HEK293 (cell line): ENCODE measurements around the gene CPNE9.

ENCODE experiments used
- CTCF ChIA-PET: fragments of 350-600 bp; formaldehyde crosslinking; extraction: SDS; loops from one replicate; lab custom pipeline; 2021; ENCODE audit warnings: antibody characterized with exemption; lab: Yijun Ruan, JAX
- POLR2A ChIA-PET: fragments of 300-600 bp; formaldehyde crosslinking; extraction: SDS; loops from one replicate; lab custom pipeline; 2020; ENCODE audit warnings: antibody characterized with exemption, inconsistent platforms; lab: Yijun Ruan, JAX
- H3K27ac ChIP-seq: fragments of 200-500 bp; sonication (Bioruptor generic); 2 replicates; pipeline ENCODE4 v1.5.1; 2014; ENCODE audit warnings: low read depth, low read length, control low read depth, inconsistent platforms; ENCODE audit errors: extremely low read depth
- H3K36me3 ChIP-seq, 2 experiments: fragments of 200-500 bp in 1 of 2; sonication (Bioruptor generic) in 1 of 2; 1 replicate in 1 of 2; 2 replicates in 1 of 2; pipeline ENCODE4 v1.5.1; 2014 to 2017; ENCODE audit warnings: inconsistent platforms in 2 of 2, low read length in 2 of 2; ENCODE audit not compliant: control insufficient read depth in 2 of 2, insufficient read depth in 1 of 2
- H3K4me1 ChIP-seq: fragments of 200-500 bp; sonication (Bioruptor generic); 2 replicates; pipeline ENCODE4 v1.5.1; 2014; ENCODE audit warnings: mild to moderate bottlenecking, low read length, inconsistent platforms; ENCODE audit not compliant: control insufficient read depth, insufficient read depth
- H3K4me3 ChIP-seq: 2 replicates; pipeline ENCODE4 v1.5.1; 2011; ENCODE audit warnings: low read depth, mild to moderate bottlenecking, control low read depth, low read length, moderate library complexity
- H3K9me3 ChIP-seq: fragments of 200-500 bp; sonication (Bioruptor generic); 2 replicates; pipeline ENCODE4 v1.5.1; 2014; ENCODE audit warnings: low read depth, low read length, inconsistent platforms; ENCODE audit not compliant: control insufficient read depth, insufficient read depth
- HOXA7 ChIP-seq: sonication (generic); formaldehyde crosslinking; IDR thresholded peaks from 2 replicates; pipeline ENCODE4 v1.8.1; 2022; ENCODE audit warnings: missing genetic modification reagents, borderline replicate concordance
- OVOL3 ChIP-seq: fragments of 450-650 bp; formaldehyde crosslinking; IDR thresholded peaks from 2 replicates; pipeline ENCODE4 v1.5.1; 2016; ENCODE audit warnings: missing biosample characterization, missing genetic modification characterization
- PRDM6 ChIP-seq: fragments of 450-650 bp; formaldehyde crosslinking; IDR thresholded peaks from 2 replicates; pipeline ENCODE4 v1.5.1; 2017; ENCODE audit warnings: missing biosample characterization, missing genetic modification characterization
- SCRT1 ChIP-seq: fragments of 450-650 bp; formaldehyde crosslinking; IDR thresholded peaks from 2 replicates; pipeline ENCODE4 v1.5.1; 2016; ENCODE audit warnings: missing biosample characterization, missing genetic modification characterization, borderline replicate concordance
- SCRT2 ChIP-seq: fragments of 450-650 bp; formaldehyde crosslinking; IDR thresholded peaks from 2 replicates; pipeline ENCODE4 v1.5.1; 2016; ENCODE audit warnings: missing biosample characterization, missing genetic modification characterization
- WT1 ChIP-seq: fragments of 450-650 bp; formaldehyde crosslinking; IDR thresholded peaks from 2 replicates; pipeline ENCODE4 v1.5.1; 2016; ENCODE audit warnings: missing biosample characterization, missing genetic modification characterization
- ZBTB17 ChIP-seq: fragments of 450-650 bp; formaldehyde crosslinking; IDR thresholded peaks from 2 replicates; pipeline ENCODE4 v1.5.1; 2016; ENCODE audit warnings: missing biosample characterization, missing genetic modification characterization
- ZFHX2 ChIP-seq: fragments of 450-650 bp; formaldehyde crosslinking; conservative IDR thresholded peaks from 2 replicates; pipeline ENCODE4 v1.5.1; 2016; ENCODE audit warnings: missing biosample characterization, missing genetic modification characterization
- ZNF214 ChIP-seq: fragments of 450-650 bp; formaldehyde crosslinking; IDR thresholded peaks from 2 replicates; pipeline ENCODE4 v1.5.1; 2017; ENCODE audit warnings: missing biosample characterization, mild to moderate bottlenecking, missing genetic modification characterization, borderline replicate concordance
- ZNF266 ChIP-seq: fragments of 450-650 bp; formaldehyde crosslinking; IDR thresholded peaks from 2 replicates; pipeline ENCODE4 v1.5.1; 2016; ENCODE audit warnings: missing biosample characterization, missing genetic modification characterization, low read depth
- ZNF280D ChIP-seq: fragments of 450-650 bp; formaldehyde crosslinking; IDR thresholded peaks from 2 replicates; pipeline ENCODE4 v1.5.1; 2016; ENCODE audit warnings: missing biosample characterization, missing genetic modification characterization
- ZNF292 ChIP-seq: fragments of 450-650 bp; formaldehyde crosslinking; IDR thresholded peaks from 2 replicates; pipeline ENCODE4 v1.5.1; 2016; ENCODE audit warnings: low read depth, missing biosample characterization, missing genetic modification characterization, borderline replicate concordance
- ZNF324 ChIP-seq: fragments of 450-650 bp; formaldehyde crosslinking; IDR thresholded peaks from 2 replicates; pipeline ENCODE4 v1.5.1; 2016; ENCODE audit warnings: missing biosample characterization, missing genetic modification characterization
- ZNF341 ChIP-seq: fragments of 450-650 bp; formaldehyde crosslinking; IDR thresholded peaks from 2 replicates; pipeline ENCODE4; 2016; ENCODE audit warnings: low read depth, missing biosample characterization, missing genetic modification characterization
- ZNF354C ChIP-seq: fragments of 450-650 bp; formaldehyde crosslinking; IDR thresholded peaks from 2 replicates; pipeline ENCODE4 v1.5.1; 2016; ENCODE audit warnings: missing biosample characterization, missing genetic modification characterization, low read depth, borderline replicate concordance
- ZNF366 ChIP-seq: fragments of 450-650 bp; formaldehyde crosslinking; conservative IDR thresholded peaks from 2 replicates; pipeline ENCODE4 v1.5.1; 2016; ENCODE audit warnings: missing biosample characterization, missing genetic modification characterization
- ZNF398 ChIP-seq: fragments of 450-650 bp; formaldehyde crosslinking; IDR thresholded peaks from 2 replicates; pipeline ENCODE4 v1.5.1; 2017; ENCODE audit warnings: missing biosample characterization, missing genetic modification characterization
- ZNF416 ChIP-seq: fragments of 450-650 bp; formaldehyde crosslinking; IDR thresholded peaks from 2 replicates; pipeline ENCODE4 v1.5.1; 2016; ENCODE audit warnings: missing biosample characterization, missing genetic modification characterization
- ZNF433 ChIP-seq: fragments of 450-650 bp; formaldehyde crosslinking; IDR thresholded peaks from 2 replicates; pipeline ENCODE4 v1.5.1; 2016; ENCODE audit warnings: missing biosample characterization, missing genetic modification characterization, low read depth
- ZNF510 ChIP-seq: fragments of 450-650 bp; formaldehyde crosslinking; IDR thresholded peaks from 2 replicates; pipeline ENCODE4 v1.5.1; 2018; ENCODE audit warnings: mild to moderate bottlenecking, missing genetic modification characterization, missing biosample characterization; ENCODE audit not compliant: insufficient replicate concordance
- ZNF548 ChIP-seq: fragments of 450-650 bp; formaldehyde crosslinking; IDR thresholded peaks from 2 replicates; pipeline ENCODE4 v1.5.1; 2016; ENCODE audit warnings: missing biosample characterization, missing genetic modification characterization
- ZSCAN16 ChIP-seq: fragments of 450-650 bp; formaldehyde crosslinking; IDR thresholded peaks from 2 replicates; pipeline ENCODE4 v1.5.1; 2016; ENCODE audit warnings: missing biosample characterization, missing genetic modification characterization

Gene CPNE9

GRCh38 chr3:9716801-9717555 is 13.3 kb downstream of the CPNE9 start:
- TF ChIP-seq ZBTB17 (tag by site-specific recombination): peak; percentile 87
- peak; percentile 96 for TF ChIP-seq SCRT2 (tag by site-specific recombination)
- peak; percentile 93 for TF ChIP-seq SCRT1 (tag by site-specific recombination)
- no peak for TF ChIP-seq ZNF548 (tag by site-specific recombination)
- no peaks in the 10 kb centered on the region for H3K9me3 ChIP-seq
- CTCF ChIA-PET: interaction anchor here (1.2 to 1.6 kb wide), 2 partner anchors 11 to 127 kb away, joined by 3 to 5 read pairs; partner anchors contain the start of gene RPUSD3
- no peak overlapping the region for H3K4me3 ChIP-seq
- H3K27ac ChIP-seq: no peak overlapping the region
- no peaks in the 10 kb centered on the region for H3K36me3 ChIP-seq
- no peaks in the 10 kb centered on the region for H3K4me1 ChIP-seq
- POLR2A ChIA-PET: no interaction called here

GRCh38 chr3:9717563-9717962 is 13.9 kb downstream of the CPNE9 start:
- H3K36me3 ChIP-seq: no peaks in the 10 kb centered on the region
- ChIA-PET CTCF (interaction anchor here (0.8 to 1.6 kb wide), 4 partner anchors 10 to 214 kb away, joined by 3 to 5 read pairs (median 3); partner anchors contain the start of gene RPUSD3), POLR2A (no interaction called here)
- H3K9me3 ChIP-seq: no peaks in the 10 kb centered on the region
- no peak for TF ChIP-seq ZNF280D
- no peak for TF ChIP-seq ZNF214
- no peak for TF ChIP-seq ZNF510 (tag by site-specific recombination)
- TF ChIP-seq ZNF324 (tag by site-specific recombination): no peak
- TF ChIP-seq ZNF354C (tag by site-specific recombination): no peak
- no peak for TF ChIP-seq ZNF292 (tag by site-specific recombination)
- no peak for TF ChIP-seq ZSCAN16 (tag by site-specific recombination)
- TF ChIP-seq ZNF398 (tag by site-specific recombination): no peak
- no peak for TF ChIP-seq ZNF416 (tag by site-specific recombination)
- no peak for TF ChIP-seq ZNF341 (tag by site-specific recombination)
- TF ChIP-seq HOXA7: no peak
- no peak for TF ChIP-seq OVOL3 (tag by site-specific recombination)
- no peak for TF ChIP-seq ZNF266 (tag by site-specific recombination)
- TF ChIP-seq PRDM6 (tag by site-specific recombination): no peak
- peak; percentile 25; the same call in 1 of the 2 replicates for TF ChIP-seq ZFHX2 (tag by site-specific recombination)
- no peak for TF ChIP-seq ZNF433 (tag by site-specific recombination)
- TF ChIP-seq WT1 (tag by site-specific recombination): no peak
- TF ChIP-seq ZNF366: peak; percentile 90
- peak; percentile 85 for TF ChIP-seq ZBTB17 (tag by site-specific recombination)
- H3K4me1 ChIP-seq: no peaks in the 10 kb centered on the region
- H3K4me3 ChIP-seq: no peak overlapping the region
- no peak overlapping the region for H3K27ac ChIP-seq
